ENCODE data around the gene TBC1D2B.
"Not testable (repeated sequence)": the region's sequence is repeated elsewhere in the genome, so short reads cannot be mapped to it uniquely, and the experiment has no call there.

The TBC1D2B gene

DNA sequence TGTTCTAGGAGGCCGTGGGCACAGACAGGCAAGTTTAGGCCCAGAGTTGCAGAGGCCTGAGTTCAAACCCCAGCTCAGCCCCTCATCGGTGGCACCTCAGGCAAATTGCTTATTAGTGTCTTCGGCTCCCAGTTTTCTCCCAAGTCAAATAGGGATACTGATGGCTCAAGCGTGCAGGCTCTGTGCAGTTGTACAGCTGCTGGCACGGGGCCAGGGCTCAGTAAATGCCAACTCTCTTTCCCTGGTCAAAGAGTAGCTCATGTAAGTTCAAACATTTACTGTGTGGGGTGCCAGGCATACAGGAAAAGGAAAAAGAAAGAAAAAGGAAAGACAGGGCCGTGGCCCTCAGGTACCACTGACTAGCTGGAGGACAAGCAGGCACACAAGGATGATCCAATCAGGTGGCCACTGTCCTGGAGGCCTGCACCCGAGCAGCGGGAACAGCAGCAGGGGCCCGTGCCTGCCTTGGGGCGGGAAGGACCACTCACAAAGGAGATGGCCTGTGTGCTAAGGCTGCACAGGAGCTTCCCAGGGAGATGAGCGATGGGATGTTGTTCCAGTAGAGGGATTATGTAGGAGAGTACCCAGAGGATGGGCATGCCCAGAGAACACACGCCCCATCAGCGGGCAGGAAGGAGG, 70.8 kb downstream of the TBC1D2B start:
- no peaks in the 10 kb centered on the region for H3K4me1 ChIP-seq (ENCODE audit: insufficient read depth, low read length)
- no peaks in the 10 kb centered on the region for H3K9me3 ChIP-seq (ENCODE audit: control insufficient read depth, insufficient read depth, low read length)
- no peak overlapping the region for H3K9ac ChIP-seq (ENCODE audit: low read depth, low read length)
- no peaks in the 10 kb centered on the region for H3K36me3 ChIP-seq (ENCODE audit: insufficient read depth, low read length)

DNA sequence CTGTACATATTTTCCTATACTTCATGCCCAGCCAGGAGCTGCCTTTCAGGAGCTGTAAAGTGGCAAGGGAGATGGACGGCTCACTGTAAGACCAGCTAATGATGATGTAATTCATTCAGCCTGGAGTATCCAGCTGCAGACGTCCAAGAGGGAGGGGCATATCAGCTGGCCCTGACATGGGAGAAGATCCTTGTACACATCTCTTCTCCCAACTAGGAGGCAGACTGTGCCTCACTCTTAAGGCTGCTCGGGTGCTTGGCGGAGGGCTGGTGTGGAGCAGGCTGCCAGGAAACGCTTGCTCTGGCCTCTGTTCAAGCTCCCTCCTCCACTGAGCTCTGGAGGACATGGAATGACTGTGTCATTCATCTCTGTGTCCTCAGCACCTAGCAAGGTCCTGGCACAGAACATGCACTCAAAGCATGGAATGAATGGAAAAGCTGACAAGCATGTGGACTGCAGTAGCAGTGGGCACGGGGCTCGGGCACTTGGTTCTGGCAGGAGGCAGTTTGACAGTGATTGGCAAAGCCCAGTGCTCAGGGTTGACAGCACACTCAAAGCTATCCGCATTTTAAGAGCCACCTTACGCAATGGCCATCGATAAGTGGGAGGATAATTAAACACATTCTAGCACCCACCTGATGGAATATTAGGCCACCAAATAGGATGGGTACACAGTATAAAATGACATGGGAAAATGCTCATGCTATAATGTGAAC, 72.4 kb downstream of the TBC1D2B start:
- no peak overlapping the region for H3K9ac ChIP-seq (ENCODE audit: low read depth, low read length)
- H3K4me1 ChIP-seq (ENCODE audit: insufficient read depth, low read length), result no peaks in the 10 kb centered on the region
- no peaks in the 10 kb centered on the region for H3K9me3 ChIP-seq (ENCODE audit: control insufficient read depth, insufficient read depth, low read length)
- H3K36me3 ChIP-seq (ENCODE audit: insufficient read depth, low read length), result no peaks in the 10 kb centered on the region

DNA sequence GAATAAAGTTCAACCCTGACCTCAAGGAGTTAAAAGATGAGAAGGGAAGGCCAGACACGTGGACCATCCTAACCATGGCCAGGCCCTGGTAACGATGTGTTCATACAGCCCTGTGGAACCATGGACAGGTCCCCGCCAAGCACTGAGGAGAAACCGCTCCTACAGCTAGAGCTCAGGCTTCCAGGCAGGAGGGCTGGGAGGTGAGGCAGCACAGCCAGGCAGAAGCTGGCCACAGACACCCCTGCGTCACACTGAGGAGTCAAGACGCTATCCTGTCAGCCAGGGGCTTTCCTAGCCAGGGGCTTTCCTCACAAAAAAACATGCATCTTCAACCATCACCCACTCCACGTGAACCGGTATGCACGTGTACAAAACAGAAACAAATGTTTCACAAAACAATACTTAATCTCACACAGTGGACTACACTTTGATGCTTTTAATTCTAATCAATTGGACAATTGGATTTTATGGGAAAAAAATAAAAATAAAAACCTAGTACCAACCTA, 73.2 kb downstream of the TBC1D2B start:
- Histone ChIP-seq H3K4me1 (ENCODE audit: insufficient read depth, low read length) (no peaks in the 10 kb centered on the region), H3K36me3 (ENCODE audit: insufficient read depth, low read length) (no peaks in the 10 kb centered on the region), H3K9ac (ENCODE audit: low read depth, low read length) (no peak overlapping the region), H3K9me3 (ENCODE audit: control insufficient read depth, insufficient read depth, low read length) (no peaks in the 10 kb centered on the region)

DNA sequence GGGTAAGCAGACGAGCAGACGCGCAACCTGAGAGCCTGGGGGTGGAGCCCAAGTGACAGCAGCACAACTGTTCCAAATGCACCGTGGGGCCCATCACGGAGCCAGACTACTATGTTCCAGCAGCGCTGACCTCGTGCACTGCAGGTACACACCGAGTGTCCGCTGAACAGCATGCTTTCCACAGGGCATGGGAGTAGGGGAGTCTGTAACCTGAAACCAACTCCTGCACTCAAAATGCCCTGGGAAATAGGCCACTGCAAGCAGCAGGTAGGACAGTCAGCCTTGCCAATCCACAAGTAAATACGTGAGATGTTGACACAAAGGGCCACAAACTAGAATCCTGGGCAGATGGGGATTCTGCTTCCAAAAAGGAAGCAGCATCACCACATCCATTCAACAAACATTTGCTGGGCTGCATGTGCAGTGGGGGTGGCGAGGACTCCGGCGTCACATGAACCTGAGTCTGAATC, 73.9 kb downstream of the TBC1D2B start:
- H3K4me1 ChIP-seq (ENCODE audit: insufficient read depth, low read length), result no peaks in the 10 kb centered on the region
- H3K36me3 ChIP-seq (ENCODE audit: insufficient read depth, low read length), result no peaks in the 10 kb centered on the region
- no peak overlapping the region for H3K9ac ChIP-seq (ENCODE audit: low read depth, low read length)
- no peaks in the 10 kb centered on the region for H3K9me3 ChIP-seq (ENCODE audit: control insufficient read depth, insufficient read depth, low read length)

DNA sequence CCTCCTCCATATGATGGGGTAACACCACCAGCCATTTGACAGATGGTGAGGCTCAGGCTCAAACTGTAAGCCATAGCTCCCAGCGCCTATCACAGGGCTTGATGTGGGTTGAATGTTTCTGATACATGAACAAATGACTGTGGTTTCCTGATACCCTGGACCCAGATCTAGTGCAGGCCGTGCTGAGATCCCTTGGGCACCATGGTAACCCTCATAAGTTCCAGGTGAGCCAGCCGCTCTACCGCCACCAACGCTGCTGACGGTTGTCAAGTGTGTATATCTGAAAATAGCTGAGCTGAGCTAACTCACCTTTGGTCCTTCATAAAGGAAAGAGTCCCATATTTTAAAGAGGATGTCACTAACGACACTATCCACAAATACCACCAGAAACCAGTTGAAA, 74.5 kb downstream of the TBC1D2B start:
- Histone ChIP-seq H3K4me1 (ENCODE audit: insufficient read depth, low read length) (no peaks in the 10 kb centered on the region), H3K9ac (ENCODE audit: low read depth, low read length) (no peak overlapping the region), H3K9me3 (ENCODE audit: control insufficient read depth, insufficient read depth, low read length) (no peaks in the 10 kb centered on the region), H3K36me3 (ENCODE audit: insufficient read depth, low read length) (no peaks in the 10 kb centered on the region)

DNA sequence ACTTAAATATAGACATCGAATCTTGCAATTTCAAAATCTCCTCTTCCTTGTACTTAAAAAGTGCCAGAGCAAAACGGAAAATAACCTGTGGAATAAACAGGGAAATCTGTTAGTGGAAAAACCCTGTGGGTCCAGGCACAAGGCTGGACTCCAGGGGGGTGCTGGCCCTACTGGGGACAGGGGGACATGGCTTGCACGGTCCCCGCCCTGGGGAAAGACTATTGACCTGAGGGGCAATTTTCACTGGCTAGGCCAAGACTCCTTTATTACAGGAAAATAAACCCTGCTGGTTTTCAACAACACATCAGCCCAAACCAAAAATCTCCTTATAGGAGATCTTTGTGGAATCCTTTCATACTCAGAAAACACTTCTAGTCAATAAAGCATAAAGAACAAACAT, 75.9 kb downstream of the TBC1D2B start:
- Histone ChIP-seq H3K36me3 (ENCODE audit: insufficient read depth, low read length) (no peaks in the 10 kb centered on the region), H3K9me3 (ENCODE audit: control insufficient read depth, insufficient read depth, low read length) (no peaks in the 10 kb centered on the region), H3K4me1 (ENCODE audit: insufficient read depth, low read length) (no peaks in the 10 kb centered on the region), H3K9ac (ENCODE audit: low read depth, low read length) (no peak overlapping the region)

DNA sequence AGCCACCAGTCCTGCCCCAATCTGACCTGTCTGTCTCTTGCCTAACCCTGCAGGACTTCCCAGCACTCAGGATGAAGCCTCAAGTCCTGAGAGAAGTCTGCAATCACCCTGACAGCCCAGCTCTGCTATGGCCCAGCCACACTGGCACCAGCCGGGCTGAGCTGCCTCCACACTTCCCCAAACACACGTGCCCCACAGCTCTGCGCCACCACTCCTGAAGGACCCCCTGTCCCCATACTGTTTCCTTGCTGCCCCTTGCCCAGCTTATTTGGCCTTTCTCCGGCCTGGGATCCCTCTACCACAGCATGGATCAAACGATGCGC, 76.6 kb downstream of the TBC1D2B start:
- H3K9ac ChIP-seq (ENCODE audit: low read depth, low read length), result no peak overlapping the region
- H3K9me3 ChIP-seq (ENCODE audit: control insufficient read depth, insufficient read depth, low read length), result no peaks in the 10 kb centered on the region
- H3K4me1 ChIP-seq (ENCODE audit: insufficient read depth, low read length), result no peaks in the 10 kb centered on the region
- H3K36me3 ChIP-seq (ENCODE audit: insufficient read depth, low read length), result no peaks in the 10 kb centered on the region

DNA sequence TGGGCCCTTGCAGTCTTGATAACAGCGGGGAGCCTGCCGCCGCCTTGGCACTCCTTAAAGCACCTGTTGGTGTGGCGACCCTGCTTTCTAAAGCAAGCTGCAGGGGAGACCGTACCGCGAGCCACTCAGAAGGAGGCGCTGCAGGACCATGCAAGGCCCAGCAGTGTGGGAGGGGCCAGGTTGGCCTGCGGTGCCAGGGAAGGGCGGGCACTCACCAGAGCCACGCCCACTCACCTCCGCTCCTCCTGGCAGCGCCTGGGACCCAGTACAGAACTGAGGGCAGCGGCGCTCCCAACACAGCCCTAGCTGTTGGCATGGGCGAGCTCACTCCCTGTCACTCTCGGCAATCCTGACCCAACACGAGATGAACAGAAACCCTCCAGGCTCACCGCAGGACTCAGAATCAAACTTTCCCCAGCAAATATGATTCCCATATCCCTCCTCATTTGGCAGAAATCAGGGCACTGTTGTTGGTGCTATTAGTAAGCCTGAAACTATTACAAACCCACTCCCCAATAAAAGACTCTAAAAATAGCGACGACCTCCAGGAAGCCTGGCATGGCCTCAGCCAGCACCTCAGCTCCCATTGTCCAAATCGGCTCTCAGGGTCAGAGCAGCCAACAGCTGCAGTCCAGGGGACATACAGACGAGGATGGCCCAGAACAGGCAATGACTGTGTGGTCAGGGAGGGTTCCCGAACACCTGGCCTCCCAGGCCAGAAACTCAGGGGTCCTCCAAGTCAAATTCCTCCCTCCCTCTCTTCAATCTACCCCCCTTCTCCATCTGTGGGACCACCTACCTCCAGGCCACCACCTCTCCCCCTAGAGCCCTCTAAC, 77.2 kb downstream of the TBC1D2B start:
- Histone ChIP-seq H3K36me3 (ENCODE audit: insufficient read depth, low read length) (no peaks in the 10 kb centered on the region), H3K9me3 (ENCODE audit: control insufficient read depth, insufficient read depth, low read length) (no peaks in the 10 kb centered on the region), H3K9ac (ENCODE audit: low read depth, low read length) (no peak overlapping the region), H3K4me1 (ENCODE audit: insufficient read depth, low read length) (no peaks in the 10 kb centered on the region)

DNA sequence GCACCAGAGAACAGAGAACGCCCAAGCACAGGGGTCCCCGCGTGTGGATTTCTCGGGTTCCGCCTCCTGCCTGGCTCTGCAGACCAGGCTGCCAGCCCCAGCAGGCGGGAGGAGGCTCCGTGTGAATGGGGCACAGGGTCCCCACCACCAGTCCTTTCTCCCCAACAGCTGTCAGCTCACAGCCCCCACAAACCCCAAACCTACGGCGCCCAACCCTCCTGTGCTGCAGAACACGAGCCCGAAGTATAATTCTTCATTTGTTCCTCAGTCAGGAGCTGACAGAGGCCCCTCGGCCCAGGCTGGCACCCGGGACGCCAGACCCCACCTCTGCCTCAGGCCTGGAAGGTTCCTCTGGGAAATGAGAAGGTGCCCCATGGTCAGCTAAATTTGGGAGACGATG, 78.0 kb downstream of the TBC1D2B start:
- H3K9ac ChIP-seq (ENCODE audit: low read depth, low read length), result no peak overlapping the region
- no peaks in the 10 kb centered on the region for H3K36me3 ChIP-seq (ENCODE audit: insufficient read depth, low read length)
- no peaks in the 10 kb centered on the region for H3K4me1 ChIP-seq (ENCODE audit: insufficient read depth, low read length)
- no peaks in the 10 kb centered on the region for H3K9me3 ChIP-seq (ENCODE audit: control insufficient read depth, insufficient read depth, low read length)

DNA sequence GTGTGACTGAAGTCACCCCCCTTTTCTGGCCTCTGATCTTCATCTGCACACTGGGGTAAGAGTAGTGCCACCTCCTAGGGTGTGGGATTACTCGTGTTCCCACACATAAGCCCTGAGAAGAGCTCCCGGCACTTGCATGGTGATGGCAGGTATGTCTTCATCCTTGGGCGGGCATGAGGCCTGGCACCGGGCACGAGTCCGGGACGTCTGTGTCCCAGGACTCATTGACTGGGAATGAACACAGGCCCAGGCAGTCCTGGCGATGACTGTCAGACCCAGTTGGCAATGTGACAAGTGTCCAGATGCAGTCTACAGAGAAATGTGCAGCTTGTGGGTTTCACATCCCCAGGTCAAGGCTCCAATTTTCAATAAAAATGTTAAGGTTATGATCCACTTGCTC, 78.9 kb downstream of the TBC1D2B start:
- no peaks in the 10 kb centered on the region for H3K9me3 ChIP-seq (ENCODE audit: control insufficient read depth, insufficient read depth, low read length)
- H3K36me3 ChIP-seq (ENCODE audit: insufficient read depth, low read length), result no peaks in the 10 kb centered on the region
- H3K9ac ChIP-seq (ENCODE audit: low read depth, low read length), result no peak overlapping the region
- H3K4me1 ChIP-seq (ENCODE audit: insufficient read depth, low read length), result no peaks in the 10 kb centered on the region; the same call in 1 of the 2 replicates

DNA sequence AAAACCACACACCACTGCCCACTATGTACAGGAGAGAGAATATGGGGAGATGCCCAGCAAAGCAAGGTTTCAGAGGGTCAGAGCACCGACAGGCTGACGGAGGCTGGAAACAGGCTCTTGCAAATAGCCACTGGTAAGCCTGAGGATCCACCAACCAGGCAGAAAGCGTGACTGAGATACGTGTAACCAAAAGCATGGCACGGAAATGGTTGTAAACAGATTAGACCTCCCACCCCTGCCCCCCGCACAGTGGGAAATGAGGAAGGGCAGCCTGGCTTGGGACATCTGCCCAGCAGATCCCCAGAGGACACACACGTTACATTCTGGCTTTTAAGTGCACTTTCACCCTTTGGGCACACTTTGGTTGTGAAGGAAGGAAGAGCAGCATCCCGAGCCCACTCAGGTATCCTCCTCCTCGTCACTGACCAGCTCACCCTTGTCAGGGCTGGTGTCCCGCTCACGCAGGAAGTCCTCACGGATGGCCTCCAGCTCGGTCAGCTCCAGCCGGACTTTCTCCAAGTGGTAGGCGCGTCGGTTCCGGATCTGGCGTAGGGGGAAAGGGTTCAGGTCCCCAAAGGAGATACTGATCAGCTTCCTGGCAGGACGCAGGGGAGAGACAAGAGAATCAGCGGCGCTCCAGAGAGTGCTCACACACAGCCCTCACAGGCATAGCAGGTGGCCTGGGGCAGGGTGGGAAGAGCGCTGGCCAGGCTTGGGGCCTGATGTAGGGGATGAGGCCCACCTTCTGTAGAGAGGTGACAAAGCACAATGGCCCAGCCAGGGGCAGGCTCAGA, 79.6 kb downstream of the TBC1D2B start:
- H3K9ac ChIP-seq (ENCODE audit: low read depth, low read length); H3K4me1 ChIP-seq (ENCODE audit: insufficient read depth, low read length); H3K36me3 ChIP-seq (ENCODE audit: insufficient read depth, low read length); H3K9me3 ChIP-seq (ENCODE audit: control insufficient read depth, insufficient read depth, low read length): not testable (repeated sequence)

DNA sequence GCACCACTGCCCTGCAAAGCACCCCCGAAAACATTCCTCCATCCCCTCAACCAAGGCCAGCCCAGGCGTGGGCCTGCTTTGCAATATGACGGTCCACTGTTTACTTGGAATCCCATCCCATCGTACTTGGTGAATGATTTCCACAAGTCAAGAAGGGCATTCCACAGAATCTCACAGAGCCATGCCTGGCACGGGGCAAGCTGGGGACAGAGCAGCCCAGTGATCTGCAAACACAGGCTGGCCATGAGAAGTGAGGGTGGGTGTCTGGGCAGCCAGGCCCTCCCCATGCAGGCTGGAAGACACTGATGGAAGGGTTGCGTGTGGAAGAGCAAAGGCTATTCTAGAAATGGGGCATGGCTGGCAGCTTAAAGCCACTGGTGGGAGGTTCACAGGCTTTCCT, 80.3 kb downstream of the TBC1D2B start:
- not testable (repeated sequence) for H3K4me1 ChIP-seq (ENCODE audit: insufficient read depth, low read length); H3K9ac ChIP-seq (ENCODE audit: low read depth, low read length); H3K36me3 ChIP-seq (ENCODE audit: insufficient read depth, low read length); H3K9me3 ChIP-seq (ENCODE audit: control insufficient read depth, insufficient read depth, low read length)

DNA sequence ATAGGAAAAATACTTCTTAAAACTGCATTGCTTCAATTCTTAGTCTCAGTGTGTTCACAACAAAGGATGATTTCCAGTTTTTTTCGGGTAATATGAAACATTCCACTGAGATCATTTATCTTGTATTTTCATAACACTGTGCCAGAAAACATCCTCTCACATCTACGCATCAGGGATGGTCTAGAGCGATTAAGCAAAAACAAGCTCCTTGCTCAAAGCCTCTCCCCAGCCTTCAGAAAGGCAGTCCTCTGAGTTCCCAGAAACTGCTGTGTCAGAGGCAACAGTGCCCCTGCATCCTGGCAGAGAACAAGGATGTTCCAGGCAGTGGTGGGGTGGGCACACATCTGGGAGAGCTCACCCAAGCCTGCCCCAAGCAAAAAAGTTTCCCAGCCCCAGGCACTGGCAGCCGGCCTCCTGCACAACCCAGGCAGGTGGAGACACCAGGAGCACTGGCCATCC, 80.8 kb downstream of the TBC1D2B start:
- not testable (repeated sequence) for H3K36me3 ChIP-seq (ENCODE audit: insufficient read depth, low read length); H3K9me3 ChIP-seq (ENCODE audit: control insufficient read depth, insufficient read depth, low read length); H3K9ac ChIP-seq (ENCODE audit: low read depth, low read length); H3K4me1 ChIP-seq (ENCODE audit: insufficient read depth, low read length)

DNA sequence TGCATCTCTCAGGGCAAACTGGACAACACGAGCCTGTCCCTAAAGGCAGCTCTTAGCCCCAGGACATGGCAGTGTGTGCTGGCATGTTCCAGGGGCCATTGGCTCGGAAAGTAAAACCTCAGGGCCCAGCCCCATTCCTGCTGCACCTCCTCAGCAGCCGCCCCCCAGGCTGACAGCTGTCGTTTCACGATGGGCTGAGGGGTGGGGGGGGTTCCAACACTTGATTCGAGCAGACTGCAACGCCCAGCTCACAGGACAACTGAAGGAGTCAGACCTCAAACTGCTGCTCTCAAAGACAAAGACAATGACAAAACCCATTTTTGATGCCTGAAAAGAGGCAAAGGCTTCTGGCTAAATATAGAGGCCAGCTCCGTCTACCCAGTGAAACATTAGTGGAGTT, 81.3 kb downstream of the TBC1D2B start:
- H3K4me1 ChIP-seq (ENCODE audit: insufficient read depth, low read length); H3K9me3 ChIP-seq (ENCODE audit: control insufficient read depth, insufficient read depth, low read length); H3K36me3 ChIP-seq (ENCODE audit: insufficient read depth, low read length); H3K9ac ChIP-seq (ENCODE audit: low read depth, low read length): not testable (repeated sequence)

All from ES-I3 (cell line).